NCI-H2029 (cell line): ENCODE results near the gene TMEM26.

Experiments
- DNase-seq: peaks from one replicate; lab custom pipeline; 2025; lab: John Stamatoyannopoulos, UW

TMEM26 gene

GRCh38 chr10:61458031-61458430, 4.8 kb upstream of the TMEM26 start:
- no peak for DNase-seq

- no peak for DNase-seq
These were observed 3.1 kb upstream of the TMEM26 start for GRCh38 chr10:61456095-61456789.

- DNase-seq: no peak
These were observed 2.5 kb upstream of the TMEM26 start for GRCh38 chr10:61455656-61456055.

- DNase-seq: no peak
These were observed 1.4 kb upstream of the TMEM26 start for GRCh38 chr10:61454541-61454940.

GRCh38 chr10:61452151-61452651, 980 bp downstream of the TMEM26 start:
- DNase-seq: no peak

- DNase-seq: no peak
These were observed 1.8 kb downstream of the TMEM26 start for GRCh38 chr10:61451357-61451756.

GRCh38 chr10:61448841-61449600, 4.2 kb downstream of the TMEM26 start:
- DNase-seq: no peak

GRCh38 chr10:61448091-61448490, 5.1 kb downstream of the TMEM26 start:
- DNase-seq: no peak

GRCh38 chr10:61439058-61439609, 14.0 kb downstream of the TMEM26 start:
- DNase-seq: no peak

GRCh38 chr10:61438141-61438988, 14.8 kb downstream of the TMEM26 start:
- no peak for DNase-seq

- DNase-seq: no peak
These were observed 30.0 kb downstream of the TMEM26 start for GRCh38 chr10:61423178-61423577.

GRCh38 chr10:61417661-61418060, 35.5 kb downstream of the TMEM26 start:
- DNase-seq: no peak

- no peak for DNase-seq
These were observed 37.4 kb downstream of the TMEM26 start for GRCh38 chr10:61415824-61416223.

- no peak for DNase-seq
These were observed 41.5 kb downstream of the TMEM26 start for GRCh38 chr10:61411706-61412105.

GRCh38 chr10:61410353-61411070, 42.7 kb downstream of the TMEM26 start:
- DNase-seq: no peak

- no peak for DNase-seq
These were observed 44.0 kb downstream of the TMEM26 start for GRCh38 chr10:61409157-61409556.

GRCh38 chr10:61408105-61408504, 45.1 kb downstream of the TMEM26 start:
- no peak for DNase-seq

GRCh38 chr10:61406736-61407135, 46.4 kb downstream of the TMEM26 start:
- no peak for DNase-seq

- DNase-seq: no peak
These were observed 46.9 kb downstream of the TMEM26 start for GRCh38 chr10:61406242-61406641.

- DNase-seq: no peak
These were observed 48.4 kb downstream of the TMEM26 start for GRCh38 chr10:61404751-61405150.

- DNase-seq: no peak
These were observed 52.7 kb downstream of the TMEM26 start for GRCh38 chr10:61400524-61400923.
